Liver (tissue), 9 donors: ENCODE results near the gene CXCR6. TPM values are rescaled to one million over a fixed set of nuclear protein-coding genes. Genes with fewer than 3 reads are reported as not detected.

Experiments used
- DNase-seq: peaks from one replicate; pipeline ENCODE4 v3.0.0-alpha.2; 2017; ENCODE audit warnings: low spot score
- H3K27ac ChIP-seq, 2 donors: one replicate each; pipeline ENCODE4 v1.7.0; 2013; ENCODE audit warnings: inconsistent platforms in 2 of 2, low read length in 2 of 2, control low read depth in 1 of 2, low read depth in 1 of 2, mild to moderate bottlenecking in 1 of 2
- H3K27me3 ChIP-seq, 4 donors: one replicate each; pipeline versions ENCODE4 v1.6.1 to v1.7.0; 2013; ENCODE audit warnings: low read length in 3 of 4, inconsistent platforms in 1 of 4, mild to moderate bottlenecking in 1 of 4, moderate library complexity in 1 of 4; ENCODE audit not compliant: control insufficient read depth in 4 of 4, insufficient read depth in 4 of 4
- H3K36me3 ChIP-seq, 4 donors: one replicate each; pipeline versions ENCODE4 v1.6.1 to v1.7.0; 2013; ENCODE audit warnings: low read length in 3 of 4, mild to moderate bottlenecking in 3 of 4, low read depth in 1 of 4, moderate library complexity in 1 of 4; ENCODE audit not compliant: control insufficient read depth in 4 of 4, insufficient read depth in 3 of 4
- H3K4me1 ChIP-seq, 4 donors: one replicate each; pipeline versions ENCODE4 v1.6.1 to v1.7.0; 2013; ENCODE audit warnings: low read length in 3 of 4, mild to moderate bottlenecking in 3 of 4, moderate library complexity in 1 of 4; ENCODE audit not compliant: control insufficient read depth in 4 of 4, insufficient read depth in 4 of 4
- H3K4me3 ChIP-seq, 3 donors: one replicate each; pipeline versions ENCODE4 v1.6.1 to v1.7.0; 2013; ENCODE audit warnings: low read length in 3 of 3, control low read depth in 1 of 3, low read depth in 1 of 3, mild to moderate bottlenecking in 1 of 3
- H3K9ac ChIP-seq, 2 donors: one replicate each; pipeline ENCODE4 v1.7.0; 2013; ENCODE audit warnings: low read length in 2 of 2, mild to moderate bottlenecking in 2 of 2, moderate library complexity in 2 of 2, control low read depth in 1 of 2, low read depth in 1 of 2
- H3K9me3 ChIP-seq, 4 donors: one replicate each; pipeline versions ENCODE4 v1.6.1 to v1.7.0; 2013; ENCODE audit warnings: low read length in 3 of 4; ENCODE audit not compliant: control insufficient read depth in 4 of 4
- CTCF ChIP-seq: fragments of 150-350 bp; IDR thresholded peaks from 2 replicates; pipeline ENCODE4 v1.5.1; 2017; ENCODE audit warnings: improper control_type of control experiment, low read depth, low read length; ENCODE audit not compliant: missing input control
- EGR1 ChIP-seq, 2 donors: IDR thresholded peaks; 2 replicates each; pipeline ENCODE4 v1.6.1; 2016 to 2018; ENCODE audit warnings: antibody characterized with exemption in 2 of 2, low read depth in 2 of 2
- FOXA1 ChIP-seq: IDR thresholded peaks from 2 replicates; pipeline ENCODE4 v1.6.1; 2016; ENCODE audit warnings: antibody characterized with exemption
- FOXA2 ChIP-seq: IDR thresholded peaks from 2 replicates; pipeline ENCODE4 v1.6.1; 2016; ENCODE audit warnings: antibody characterized with exemption
- GABPA ChIP-seq, 2 donors: IDR thresholded peaks in 1 of 2; conservative IDR thresholded peaks in 1 of 2; 2 replicates each; pipeline ENCODE4 v1.6.1; 2016; ENCODE audit warnings: antibody characterized with exemption in 2 of 2, mild to moderate bottlenecking in 1 of 2, moderate library complexity in 1 of 2
- HNF4A ChIP-seq, 2 donors: conservative IDR thresholded peaks; 2 replicates each; pipeline ENCODE4 v1.6.1; 2016; ENCODE audit warnings: antibody characterized with exemption in 2 of 2, mild to moderate bottlenecking in 2 of 2
- HNF4G ChIP-seq: IDR thresholded peaks from 2 replicates; pipeline ENCODE4 v1.6.1; 2016; ENCODE audit warnings: antibody characterized with exemption
- JUND ChIP-seq, 2 donors: IDR thresholded peaks; 2 replicates each; pipeline ENCODE4 v1.6.1; 2016; ENCODE audit warnings: antibody characterized with exemption in 2 of 2
- RAD21 ChIP-seq, 2 donors: IDR thresholded peaks; 2 replicates each; pipeline ENCODE4 v1.6.1; 2016; ENCODE audit warnings: antibody characterized with exemption in 2 of 2, mild to moderate bottlenecking in 2 of 2
- REST ChIP-seq: IDR thresholded peaks from 2 replicates; pipeline ENCODE4 v1.6.1; 2016; ENCODE audit warnings: antibody characterized with exemption, mild to moderate bottlenecking
- RXRA ChIP-seq, 2 donors: IDR thresholded peaks; 2 replicates each; pipeline ENCODE4 v1.6.1; 2017 to 2018; ENCODE audit warnings: antibody characterized with exemption in 2 of 2, mild to moderate bottlenecking in 1 of 2
- SP1 ChIP-seq: IDR thresholded peaks from 2 replicates; pipeline ENCODE4 v1.6.1; 2018; ENCODE audit warnings: antibody characterized with exemption, mild to moderate bottlenecking
- TAF1 ChIP-seq: conservative IDR thresholded peaks from 2 replicates; pipeline ENCODE4 v1.6.1; 2016; ENCODE audit warnings: antibody characterized with exemption, mild to moderate bottlenecking
- YY1 ChIP-seq: IDR thresholded peaks from 2 replicates; pipeline ENCODE4 v1.6.1; 2016; ENCODE audit warnings: antibody characterized with exemption, mild to moderate bottlenecking
- ZBTB33 ChIP-seq: IDR thresholded peaks from 2 replicates; pipeline ENCODE4 v1.6.1; 2016; ENCODE audit warnings: antibody characterized with exemption
- WGBS: extraction: QIAGEN DNeasy Blood & Tissue Kit; methylation state at CpG from one replicate; pipeline ENCODE4 v1.1.7; 2013; 5-methylcytosine and 5-hydroxymethylcytosine counted together
- polyA plus RNA-seq, 2 donors: library from polyadenylated mRNA; stranded (reverse) in 1 of 2; unstranded in 1 of 2; fragments of 200-250 nt in 1 of 2; fragments of >200 nt in 1 of 2; fragmentation: Nextera tagmentation in 1 of 2; extraction: Ambion mirVana in 1 of 2; gene quantifications; one replicate each; pipeline versions ENCODE4 v1.2.1 to v1.2.3, GENCODE V29; 2013 to 2015
- total RNA-seq, 2 donors: library from RNA; depleted of rRNA; stranded (reverse); fragments of >200 nt; gene quantifications; one replicate each; pipeline ENCODE4 v1.2.3, GENCODE V29; 2014
- TF ChIP-seq, protein P1 (sequence below): IDR thresholded peaks from 2 replicates; pipeline ENCODE4 v1.6.1; 2016; ENCODE audit warnings: antibody characterized with exemption
- TF ChIP-seq, protein P2 (sequence below): IDR thresholded peaks from 2 replicates; pipeline ENCODE4 v1.6.1; 2016; ENCODE audit warnings: antibody characterized with exemption
- donor health status: healthy.
- donor health status: healthy.
- donor health status: healthy.
- donor health status: healthy.
- donor health status: healthy.

The CXCR6 gene
- total and polyA plus RNA-seq, 4 donors, result 0.60 to 2.9 (median 0.96) TPM

DNA sequence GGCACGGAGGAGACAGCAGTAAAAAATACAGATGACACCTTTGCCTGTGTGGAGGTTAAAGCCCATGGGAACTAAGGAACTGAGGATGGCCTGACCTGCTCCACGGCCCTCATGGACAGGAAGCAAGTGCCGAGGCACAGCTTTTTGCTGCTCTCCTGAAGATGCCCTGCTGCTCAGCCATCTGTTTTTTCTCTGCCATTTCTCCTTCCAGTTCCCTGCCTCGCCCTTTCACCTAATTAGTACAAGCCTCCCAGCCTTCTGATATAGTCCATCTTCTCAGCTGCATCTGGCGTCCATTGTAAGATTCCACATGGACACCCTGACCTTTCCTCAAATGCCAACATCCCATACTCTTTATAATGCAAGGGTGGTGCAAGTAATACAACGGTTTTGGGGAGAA lies 11.8 kb upstream of the CXCR6 start:
- no peaks in the 10 kb centered on the region for H3K4me1 ChIP-seq
- H3K4me3 ChIP-seq, result no peak overlapping the region
- peaks cover 17 to 68% (median 52%) of the 10 kb centered on the region in 4 donors for H3K36me3 ChIP-seq
- no peak for TF ChIP-seq FOXA1
- DNase-seq, result no peak
- no peak overlapping the region for H3K9ac ChIP-seq
- 92% methylated on average over 6 of the region's 6 CpGs for WGBS
- no peak overlapping the region for H3K27ac ChIP-seq
- no peaks in the 10 kb centered on the region for H3K27me3 ChIP-seq
- H3K9me3 ChIP-seq, result no peaks in the 10 kb centered on the region

DNA sequence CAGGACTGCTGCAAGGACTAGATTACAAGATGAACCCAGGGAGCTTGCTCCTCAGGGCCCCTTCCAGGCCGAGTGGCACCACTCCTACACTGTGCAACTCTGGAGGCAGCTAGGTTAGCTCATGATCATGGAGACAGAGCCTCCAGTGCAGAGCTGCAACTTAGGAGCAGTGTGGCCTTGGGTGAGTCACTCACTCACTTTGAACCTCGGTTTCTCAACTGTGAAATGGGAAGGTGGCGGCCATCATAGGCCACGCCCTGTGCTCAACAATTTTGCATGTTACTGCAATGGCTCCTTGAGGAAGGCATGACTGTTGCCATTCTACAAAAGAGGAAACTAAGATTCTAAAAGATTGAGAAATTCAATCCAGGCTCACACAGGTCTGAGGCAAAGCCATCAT lies 11.2 kb upstream of the CXCR6 start:
- H3K9ac ChIP-seq, result no peak overlapping the region
- 89% methylated on average over 4 of the region's 4 CpGs for WGBS
- no peak overlapping the region for H3K27ac ChIP-seq
- H3K9me3 ChIP-seq, result no peaks in the 10 kb centered on the region
- H3K27me3 ChIP-seq, result no peaks in the 10 kb centered on the region
- peaks cover 17 to 72% (median 55%) of the 10 kb centered on the region in 4 donors for H3K36me3 ChIP-seq
- no peaks in the 10 kb centered on the region for H3K4me1 ChIP-seq
- DNase-seq, result no peak
- H3K4me3 ChIP-seq, result no peak overlapping the region
- TF ChIP-seq FOXA1 (no peak), RXRA (IDR thresholded peaks at IDR 0.05) (no peak), RAD21 (IDR thresholded peaks at IDR 0.05) (no peak), ZBTB33 (no peak), EGR1 (IDR thresholded peaks at IDR 0.05; ENCODE audit: low read depth in 2 of 2) (no peak)

DNA sequence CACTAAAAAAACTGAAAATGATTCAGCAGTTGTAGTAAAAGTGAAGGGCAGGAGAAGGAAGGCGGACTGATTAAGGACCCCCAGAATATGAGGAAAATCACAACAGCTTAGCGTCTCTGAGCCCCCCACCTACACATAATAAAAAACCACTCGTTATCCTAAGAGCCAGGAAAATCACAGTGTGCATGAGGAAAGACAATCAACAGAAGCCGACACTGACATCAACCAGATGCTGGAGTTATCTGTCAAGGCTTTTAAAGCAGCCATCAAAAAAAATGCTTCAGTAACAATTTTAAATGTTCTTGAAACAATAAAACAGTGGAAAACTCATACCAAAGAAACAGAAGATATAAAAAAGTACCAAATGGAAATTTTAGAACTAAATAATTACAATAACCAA lies 9.7 kb upstream of the CXCR6 start:
- no peaks in the 10 kb centered on the region for H3K27me3 ChIP-seq
- peaks cover 14 to 67% (median 46%) of the 10 kb centered on the region in 4 donors for H3K36me3 ChIP-seq
- H3K27ac ChIP-seq, result no peak overlapping the region
- no peak for DNase-seq
- 91% methylated on average over 4 of the region's 4 CpGs for WGBS
- H3K4me3 ChIP-seq, result no peak overlapping the region
- no peaks in the 10 kb centered on the region for H3K9me3 ChIP-seq
- TF ChIP-seq GABPA (IDR thresholded peaks at IDR 0.05 in 1 of 2, conservative IDR thresholded peaks at IDR 0.05 in 1 of 2) (no peak), HNF4G (no peak), EGR1 (IDR thresholded peaks at IDR 0.05; ENCODE audit: low read depth in 2 of 2) (no peak), FOXA2 (no peak), RXRA (IDR thresholded peaks at IDR 0.05) (no peak), REST (no peak), FOXA1 (no peak), TAF1 (no peak), JUND (IDR thresholded peaks at IDR 0.05) (no peak), HNF4A (conservative IDR thresholded peaks at IDR 0.05) (no peak), ZBTB33 (no peak), CTCF (no peak), SP1 (no peak), YY1 (no peak), RAD21 (IDR thresholded peaks at IDR 0.05) (no peak)
- TF ChIP-seq, protein P1, sequence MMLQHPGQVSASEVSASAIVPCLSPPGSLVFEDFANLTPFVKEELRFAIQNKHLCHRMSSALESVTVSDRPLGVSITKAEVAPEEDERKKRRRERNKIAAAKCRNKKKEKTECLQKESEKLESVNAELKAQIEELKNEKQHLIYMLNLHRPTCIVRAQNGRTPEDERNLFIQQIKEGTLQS, result no peak
- TF ChIP-seq, protein P2, sequence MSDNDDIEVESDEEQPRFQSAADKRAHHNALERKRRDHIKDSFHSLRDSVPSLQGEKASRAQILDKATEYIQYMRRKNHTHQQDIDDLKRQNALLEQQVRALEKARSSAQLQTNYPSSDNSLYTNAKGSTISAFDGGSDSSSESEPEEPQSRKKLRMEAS, result no peak
- H3K9ac ChIP-seq, result no peak overlapping the region
- H3K4me1 ChIP-seq, result no peaks in the 10 kb centered on the region
